Measurements from ENCODE around the gene CC2D2B. TPM values are rescaled to one million over a fixed set of nuclear protein-coding genes. Genes with fewer than 3 reads are reported as not detected.

CC2D2B gene
- total RNA-seq, 2 experiments from 2014 or later, result 4.1 TPM; not detected in 1

- no peaks in the 10 kb centered on the region for H3K9me2 ChIP-seq (ENCODE audit: insufficient read depth, low read length)
- H3K9me3 ChIP-seq (ENCODE audit: low read length), result no peaks in the 10 kb centered on the region
- ChIA-PET CTCF (ENCODE audit: unreplicated experiment) (no interaction called here), POLR2A (interaction anchor here (0.8 to 1.3 kb wide), 3 partner anchors 12 to 257 kb away, joined by 3 read pairs; no protein-coding TSS in a partner anchor)
- no peaks in the 10 kb centered on the region for H3K79me2 ChIP-seq (ENCODE audit: insufficient read depth, low read depth, low read length)
- peaks cover 16% of the 10 kb centered on the region for H3K4me1 ChIP-seq (ENCODE audit: insufficient read depth, low read length, poor library complexity, severe bottlenecking)
- intact Hi-C loops (cut with micrococcal nuclease; ENCODE audit: unreplicated experiment), result loop anchor here (10.0 kb wide), 2 partner anchors 453 to 487 kb away; no protein-coding TSS in a partner anchor
- no peak overlapping the region for H3K4me3 ChIP-seq (ENCODE audit: low read depth, low read length, poor library complexity, severe bottlenecking)
- TF ChIP-seq CTCF (conservative IDR thresholded peaks at IDR 0.05; ENCODE audit: low read length), result no peak
- TF ChIP-seq EZH2phosphoT487 (IDR thresholded peaks at IDR 0.05; ENCODE audit: borderline replicate concordance, low read depth, low read length), result no peak
- no TSS peak for BruUV-seq (replicated peaks)
- H4K20me1 ChIP-seq (ENCODE audit: insufficient read depth, low read length), result no peaks in the 10 kb centered on the region
- DNase-seq (ENCODE audit: low spot score), result no peak
- no peaks in the 10 kb centered on the region for H3K36me3 ChIP-seq (ENCODE audit: insufficient read depth, low read length)
- H3K4me2 ChIP-seq (ENCODE audit: low read length), result no peak overlapping the region
- H2AFZ ChIP-seq (ENCODE audit: low read length), result no peak overlapping the region
- no peak overlapping the region for H3K27ac ChIP-seq (ENCODE audit: low read depth, low read length, poor library complexity, severe bottlenecking)
Observed at GRCh38 chr10:95861386-95861785, 46.4 kb upstream of the CC2D2B start.

GRCh38 chr10:95864906-95865813, 42.6 kb upstream of the CC2D2B start:
- Histone ChIP-seq H2AFZ (ENCODE audit: low read length) (peak overlapping the region; percentile 87), H3K9me2 (ENCODE audit: insufficient read depth, low read length) (no peaks in the 10 kb centered on the region), H3K79me2 (ENCODE audit: insufficient read depth, low read depth, low read length) (no peaks in the 10 kb centered on the region), H3K27ac (ENCODE audit: low read depth, low read length, poor library complexity, severe bottlenecking) (peak overlapping the region; percentile 20), H4K20me1 (ENCODE audit: insufficient read depth, low read length) (no peaks in the 10 kb centered on the region), H3K4me1 (ENCODE audit: insufficient read depth, low read length, poor library complexity, severe bottlenecking) (peaks cover 16% of the 10 kb centered on the region), H3K9me3 (ENCODE audit: low read length) (no peaks in the 10 kb centered on the region), H3K4me2 (ENCODE audit: low read length) (peak overlapping the region; percentile 38), H3K36me3 (ENCODE audit: insufficient read depth, low read length) (no peaks in the 10 kb centered on the region), H3K4me3 (ENCODE audit: low read depth, low read length, poor library complexity, severe bottlenecking) (no peak overlapping the region)
- intact Hi-C loops (cut with micrococcal nuclease; ENCODE audit: unreplicated experiment), result loop anchor here (1.0 to 10.0 kb wide), 5 partner anchors 123 to 490 kb away; no protein-coding TSS in a partner anchor
- TF ChIP-seq EZH2phosphoT487 (IDR thresholded peaks at IDR 0.05; ENCODE audit: borderline replicate concordance, low read depth, low read length) (no peak), CTCF (conservative IDR thresholded peaks at IDR 0.05; ENCODE audit: low read length) (peak; percentile 90)
- no TSS peak for BruUV-seq (replicated peaks)
- peak; percentile 87 for DNase-seq (ENCODE audit: low spot score)
- CTCF ChIA-PET (ENCODE audit: unreplicated experiment), result interaction anchor here (0.6 to 3.4 kb wide), 8 partner anchors 15 to 171 kb away, joined by 3 to 35 read pairs (median 4); partner anchors contain the start of gene TCTN3
- POLR2A ChIA-PET, result interaction anchor here (0.6 to 2.6 kb wide), 11 partner anchors 19 to 836 kb away, joined by 3 to 17 read pairs (median 4); partner anchors contain the start of gene TCTN3
